ENCODE results near the gene EPHA6.
"Not testable (repeated sequence)": the region's sequence is repeated elsewhere in the genome, so short reads cannot be mapped to it uniquely, and the experiment has no call there.

The EPHA6 gene

GRCh38 chr3:97620514-97620913 is 806.1 kb downstream of the EPHA6 start:
- not testable (repeated sequence) for DNase-seq (ENCODE audit: low read depth in 2 of 2)

DNA sequence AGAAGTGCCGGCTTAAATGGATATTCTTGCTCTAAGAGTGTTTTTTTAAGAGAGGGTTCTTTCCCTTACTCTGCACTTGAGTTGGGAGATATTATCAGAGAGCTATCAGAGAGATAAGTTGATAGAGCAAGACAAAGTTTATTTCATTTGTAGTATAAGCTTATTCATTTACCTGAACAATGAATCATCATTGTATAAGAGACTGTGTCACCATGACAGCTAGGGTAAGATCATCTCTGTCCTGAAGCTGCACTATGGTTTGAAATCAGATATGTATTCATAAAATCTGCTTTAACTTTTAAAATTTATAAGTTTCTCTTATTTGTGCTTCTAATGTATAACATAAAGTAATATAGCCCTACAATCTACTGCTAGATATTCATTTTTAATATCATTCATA is 822.1 kb downstream of the EPHA6 start:
- DNase-seq (ENCODE audit: low read depth in 2 of 2): no peak

- no peak for DNase-seq (ENCODE audit: low read depth in 2 of 2)
Measured at GRCh38 chr3:97646932-97647331, 832.5 kb downstream of the EPHA6 start.

- no peak for DNase-seq (ENCODE audit: low read depth in 2 of 2)
Measured at GRCh38 chr3:97647441-97647982, 833.1 kb downstream of the EPHA6 start.

GRCh38 chr3:97655971-97656370 is 841.6 kb downstream of the EPHA6 start:
- no peak for DNase-seq (ENCODE audit: low read depth in 2 of 2)

DNA sequence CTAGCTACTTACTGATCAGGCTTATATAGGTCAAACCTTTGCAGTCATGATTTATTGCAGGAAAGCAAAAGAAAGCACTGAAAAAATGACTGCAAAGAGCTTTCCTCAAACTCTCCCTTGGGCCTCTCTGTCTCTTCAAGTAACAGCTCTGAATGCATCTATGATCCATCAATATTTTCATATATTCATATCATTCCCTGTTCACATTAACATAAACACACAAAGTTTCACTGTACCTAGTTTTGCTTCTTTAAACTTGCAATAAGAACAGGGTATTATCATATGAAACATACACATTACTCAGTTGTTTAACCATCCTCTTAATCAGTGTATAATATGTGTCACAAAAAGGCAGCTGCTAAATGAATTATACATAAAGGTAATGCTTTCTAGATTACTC is 842.2 kb downstream of the EPHA6 start:
- no peak for DNase-seq (ENCODE audit: low read depth in 2 of 2)

DNA sequence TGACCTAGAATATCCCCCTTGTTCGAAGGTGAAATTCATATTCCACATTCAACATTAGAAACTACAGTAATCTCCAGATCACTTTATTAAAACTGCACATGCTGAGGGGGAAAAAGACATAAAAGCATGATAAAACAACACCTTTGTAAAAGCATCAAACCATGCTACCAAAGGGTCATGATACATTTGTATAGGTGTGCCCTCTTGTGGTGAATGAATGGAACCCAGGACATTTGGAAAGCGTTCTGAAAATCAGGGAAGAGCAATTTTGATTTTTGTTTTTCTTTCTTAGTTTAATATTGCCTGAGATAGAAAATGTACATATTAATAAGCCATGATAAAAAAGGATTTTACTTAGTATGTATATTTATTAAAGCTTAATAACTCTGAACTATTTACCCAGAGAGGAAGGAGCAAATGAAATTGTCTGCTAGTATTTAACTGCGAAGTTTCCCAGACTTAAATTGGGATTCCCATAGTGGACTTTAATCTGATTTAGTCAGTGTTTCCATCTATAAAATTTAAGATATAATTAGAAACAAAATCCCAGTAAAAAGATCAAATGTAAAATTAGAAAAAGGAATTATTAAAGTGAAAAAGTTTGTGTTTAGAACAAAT is 844.4 kb downstream of the EPHA6 start:
- DNase-seq (ENCODE audit: low read depth in 2 of 2): no peak

DNA sequence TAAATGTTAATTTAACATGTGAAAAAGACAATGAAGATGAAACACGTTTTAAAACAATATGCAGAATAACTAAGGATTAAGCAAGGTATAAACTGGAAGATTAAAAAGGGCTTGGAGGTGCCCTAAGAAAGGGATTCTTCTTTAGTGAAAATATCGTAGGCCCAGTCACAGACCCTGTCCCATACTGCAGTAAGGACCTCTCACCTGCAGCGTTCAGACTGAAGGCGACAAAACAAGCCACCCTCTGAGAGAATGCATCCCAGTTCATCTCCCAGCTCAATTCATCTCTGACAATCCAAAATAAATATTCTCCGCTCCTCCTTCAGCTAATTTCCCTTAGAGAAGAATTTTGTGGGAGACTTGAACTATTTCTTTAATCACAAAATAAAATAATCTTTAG is 847.9 kb downstream of the EPHA6 start:
- DNase-seq (ENCODE audit: low read depth in 2 of 2): no peak

GRCh38 chr3:97662762-97663161 is 848.4 kb downstream of the EPHA6 start:
- DNase-seq (ENCODE audit: low read depth in 2 of 2): no peak

- DNase-seq (ENCODE audit: low read depth in 2 of 2): no peak
Measured at GRCh38 chr3:97665896-97666295, 851.5 kb downstream of the EPHA6 start.

- DNase-seq (ENCODE audit: low read depth in 2 of 2): no peak
Measured at GRCh38 chr3:97670952-97671351, 856.6 kb downstream of the EPHA6 start.

DNA sequence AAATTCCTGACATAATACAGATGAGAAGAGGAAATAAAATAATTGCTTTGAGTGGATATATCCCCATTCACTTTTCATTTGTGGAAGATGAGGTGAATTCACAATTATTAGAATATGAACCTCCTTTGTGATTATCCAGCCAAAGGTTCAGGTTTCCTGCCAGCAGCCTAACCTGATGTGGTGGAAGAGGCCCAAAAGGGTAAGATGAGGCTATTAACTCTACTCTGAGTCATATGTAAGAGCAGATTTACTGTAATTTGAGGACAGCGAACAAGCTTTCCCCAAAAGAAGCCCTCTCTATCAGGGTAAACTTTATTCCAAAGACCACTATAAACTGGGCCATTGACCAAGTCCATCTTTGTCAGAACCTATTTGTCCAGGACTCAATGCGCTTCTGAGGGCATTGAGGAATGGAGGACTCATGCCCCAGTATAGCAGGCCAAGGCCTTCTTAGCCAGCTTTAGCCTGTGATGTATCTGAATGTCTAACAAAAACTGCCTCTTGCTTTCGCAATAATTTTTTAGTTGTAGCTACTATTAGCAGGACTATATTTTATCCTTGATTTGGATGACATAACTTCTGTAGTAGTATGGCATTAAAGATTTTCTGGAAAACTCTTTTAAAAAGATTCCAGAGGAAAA is 859.1 kb downstream of the EPHA6 start:
- no peak for DNase-seq (ENCODE audit: low read depth in 2 of 2)

- DNase-seq (ENCODE audit: low read depth in 2 of 2): no peak
Measured at GRCh38 chr3:97674461-97674860, 860.1 kb downstream of the EPHA6 start.

GRCh38 chr3:97680210-97680609 is 865.8 kb downstream of the EPHA6 start:
- DNase-seq (ENCODE audit: low read depth in 2 of 2): no peak

- DNase-seq (ENCODE audit: low read depth in 2 of 2): no peak
Measured at GRCh38 chr3:97680696-97681095, 866.3 kb downstream of the EPHA6 start.

DNA sequence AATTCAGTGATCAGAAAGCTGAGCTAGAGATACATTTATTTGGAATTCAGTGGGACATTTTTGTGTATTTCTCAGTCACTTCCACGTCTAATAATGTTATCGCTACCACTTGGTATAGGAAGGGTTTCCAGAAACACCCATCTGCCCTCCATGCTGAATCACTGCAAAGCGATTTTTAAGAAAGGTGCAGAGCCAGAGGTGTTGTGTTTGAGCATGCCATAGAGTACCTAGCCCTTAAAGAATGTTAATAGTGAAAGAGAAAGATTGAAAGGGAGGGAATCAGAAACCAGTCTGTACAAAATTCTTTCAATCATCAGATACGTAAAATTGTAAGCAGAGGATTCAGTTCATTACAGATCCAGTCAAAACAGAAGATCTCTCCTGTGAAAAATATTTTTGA is 870.1 kb downstream of the EPHA6 start:
- no peak for DNase-seq (ENCODE audit: low read depth in 2 of 2)

DNA sequence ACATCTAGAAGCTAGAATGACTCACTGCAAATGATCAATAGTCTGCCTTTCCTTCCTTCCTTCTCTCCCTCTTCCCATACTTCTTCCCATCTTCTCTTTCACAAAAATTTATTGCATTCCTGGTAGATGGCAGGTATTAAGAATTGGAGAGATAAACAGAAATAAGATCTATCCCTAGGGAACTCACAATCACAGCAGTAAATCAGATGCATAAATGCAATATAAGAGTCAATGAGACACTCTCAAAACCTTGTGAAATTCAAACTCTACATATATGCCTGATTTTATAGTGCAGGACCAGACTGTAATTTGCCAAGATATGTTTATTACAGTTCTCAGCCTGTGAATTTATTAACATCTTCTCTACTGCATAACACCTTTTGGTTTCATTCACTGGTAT is 871.9 kb downstream of the EPHA6 start:
- no peak for DNase-seq (ENCODE audit: low read depth in 2 of 2)

GRCh38 chr3:97687734-97688133 is 873.3 kb downstream of the EPHA6 start:
- DNase-seq (ENCODE audit: low read depth in 2 of 2): no peak

DNA sequence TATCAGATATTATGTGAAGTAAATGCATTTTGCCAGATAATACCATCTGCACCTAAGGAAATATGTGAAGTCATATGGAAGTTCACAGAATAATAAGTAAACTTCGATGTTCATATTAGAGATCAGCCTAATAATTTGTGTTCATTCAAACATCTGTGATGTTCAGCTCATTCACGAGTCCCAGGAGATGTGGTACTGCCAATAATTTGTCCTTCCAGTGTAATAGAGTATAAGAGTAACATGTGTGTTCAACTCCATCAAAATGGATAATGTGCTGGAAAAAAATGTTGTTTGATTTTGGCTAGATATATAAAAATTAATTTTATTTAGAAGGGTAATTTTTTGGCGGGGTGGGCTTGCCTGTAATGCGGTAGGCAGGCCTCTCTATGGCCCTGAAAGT is 874.7 kb downstream of the EPHA6 start:
- no peak for DNase-seq (ENCODE audit: low read depth in 2 of 2)

GRCh38 chr3:97689962-97690361 is 875.6 kb downstream of the EPHA6 start:
- DNase-seq (ENCODE audit: low read depth in 2 of 2): no peak

GRCh38 chr3:97691354-97691753 is 877.0 kb downstream of the EPHA6 start:
- DNase-seq (ENCODE audit: low read depth in 2 of 2): no peak

DNA sequence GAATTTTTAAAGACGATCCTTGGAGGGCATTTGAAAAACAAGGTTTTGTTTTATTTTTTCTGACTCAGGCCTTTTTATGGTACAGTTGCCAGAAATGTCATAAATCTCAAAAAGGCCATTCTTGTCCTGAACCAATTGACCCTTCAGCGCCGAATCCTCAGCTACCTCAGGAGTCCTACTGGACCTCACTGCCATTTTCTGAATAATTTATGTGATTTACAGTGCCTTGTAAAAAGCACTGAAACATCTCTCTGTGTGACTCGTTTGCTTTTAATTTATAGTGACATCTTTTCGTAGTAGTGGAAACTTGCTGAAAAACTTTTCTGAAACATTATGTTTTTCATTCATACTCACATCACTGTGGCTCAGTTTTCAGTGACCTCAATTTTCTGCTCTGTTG is 878.0 kb downstream of the EPHA6 start:
- DNase-seq (ENCODE audit: low read depth in 2 of 2): no peak

- DNase-seq (ENCODE audit: low read depth in 2 of 2): no peak
Measured at GRCh38 chr3:97692831-97693230, 878.4 kb downstream of the EPHA6 start.

- DNase-seq (ENCODE audit: low read depth in 2 of 2): no peak
Measured at GRCh38 chr3:97694876-97695275, 880.5 kb downstream of the EPHA6 start.

Data from fibroblast of skin of left quadriceps (primary cell).